Gastroesophageal sphincter (tissue), 4 donors: ENCODE results near the gene UBE2Z. TPM values are rescaled to one million over a fixed set of nuclear protein-coding genes. Genes with fewer than 3 reads are reported as not detected.

Experiments used
- ATAC-seq: fragments of 150-250 bp; one replicate; pipeline ENCODE4 v1.9.1; 2016; ENCODE audit warnings: mild to moderate bottlenecking, moderate library complexity
- H3K27ac ChIP-seq, 4 donors: fragments of 200-600 bp; sonication (generic) in 3 of 4; 1 replicate in 3 of 4; 2 replicates in 1 of 4; pipeline ENCODE4 v1.5.1; 2016 to 2019
- H3K27me3 ChIP-seq: fragments of 200-600 bp; sonication (generic); one replicate; pipeline ENCODE4 v1.5.1; 2019
- H3K36me3 ChIP-seq, 2 donors: fragments of 200-600 bp; sonication (generic); one replicate each; pipeline ENCODE4 v1.5.1; 2019; ENCODE audit warnings: control low read depth in 1 of 2
- H3K4me1 ChIP-seq, 3 donors: fragments of 200-600 bp; sonication (generic); 1 replicate in 2 of 3; 2 replicates in 1 of 3; pipeline ENCODE4 v1.5.1; 2016 to 2019; ENCODE audit warnings: control low read depth in 2 of 3
- H3K4me3 ChIP-seq, 2 donors: fragments of 200-600 bp; sonication (generic); one replicate each; pipeline ENCODE4 v1.5.1; 2019; ENCODE audit warnings: mild to moderate bottlenecking in 1 of 2, moderate library complexity in 1 of 2
- H3K9me3 ChIP-seq, 3 donors: fragments of 200-600 bp; sonication (generic); one replicate each; pipeline ENCODE4 v1.5.1; 2017 to 2019; ENCODE audit warnings: control low read depth in 2 of 3
- CTCF ChIP-seq, 4 experiments: fragments of 200-600 bp in 2 of 4; fragments of 450-650 bp in 2 of 4; sonication (generic) in 1 of 4; IDR thresholded peaks; one replicate each; pipeline ENCODE4 v1.5.1; 2017 to 2019; ENCODE audit warnings: antibody characterized with exemption in 4 of 4, mild to moderate bottlenecking in 2 of 4, moderate library complexity in 2 of 4
- EP300 ChIP-seq: sonication (generic); formaldehyde crosslinking; IDR thresholded peaks from one replicate; pipeline ENCODE4 v1.6.1; 2017; ENCODE audit warnings: antibody characterized with exemption, mild to moderate bottlenecking
- POLR2A ChIP-seq, 2 donors: fragments of 450-650 bp; IDR thresholded peaks; one replicate each; pipeline ENCODE4 v1.6.1; 2017; ENCODE audit warnings: antibody characterized with exemption in 2 of 2, mild to moderate bottlenecking in 2 of 2, moderate library complexity in 1 of 2
- POLR2AphosphoS5 ChIP-seq: sonication (generic); formaldehyde crosslinking; IDR thresholded peaks from one replicate; pipeline ENCODE4 v1.6.1; 2017; ENCODE audit warnings: antibody characterized with exemption
- WGBS, 2 donors: methylation state at CpG; one replicate each; pipeline ENCODE4 v1.1.5; 2018; ENCODE audit warnings: low coverage in 1 of 2; 5-methylcytosine and 5-hydroxymethylcytosine counted together
- total RNA-seq, 4 donors: library from RNA; depleted of rRNA; stranded (reverse); fragments of >200 nt; gene quantifications; one replicate each; pipeline ENCODE4 v1.1.0, GENCODE V29; 2016

Gene UBE2Z
- total RNA-seq, 4 donors from 2014 or later: 52.1 to 73.7 (median 60.4) TPM

GRCh38 chr17:48873696-48874443 lies 34.3 kb upstream of the UBE2Z start:
- H3K4me3 ChIP-seq: no peak overlapping the region
- no peak for TF ChIP-seq CTCF (IDR thresholded peaks at IDR 0.05)
- TF ChIP-seq POLR2AphosphoS5: no peak
- no peak for TF ChIP-seq POLR2A (IDR thresholded peaks at IDR 0.05)
- peak overlapping the region in 3 of 4 donors; percentile 53 to 69 (median 57) for H3K27ac ChIP-seq
- H3K36me3 ChIP-seq: no peaks in the 10 kb centered on the region
- H3K27me3 ChIP-seq: peaks cover 16% of the 10 kb centered on the region
- ATAC-seq: no peak
- 67 to 69% methylated on average over 3 to 4 of the region's 5 CpGs for WGBS, 2 donors
- H3K9me3 ChIP-seq: no peaks in the 10 kb centered on the region
- peaks cover 0 to 25% (median 5%) of the 10 kb centered on the region in 3 donors for H3K4me1 ChIP-seq

- Histone ChIP-seq H3K4me3 (no peak overlapping the region), H3K27ac (no peak overlapping the region), H3K27me3 (peaks cover 31% of the 10 kb centered on the region), H3K4me1 (peaks cover 0 to 8% (median 0%) of the 10 kb centered on the region in 3 donors), H3K36me3 (no peaks in the 10 kb centered on the region), H3K9me3 (no peaks in the 10 kb centered on the region)
- TF ChIP-seq POLR2AphosphoS5 (no peak), CTCF (IDR thresholded peaks at IDR 0.05) (peak; percentile 86 to 94 (median 88)), EP300 (no peak), POLR2A (IDR thresholded peaks at IDR 0.05) (no peak)
- WGBS, 2 donors: 11 to 18% methylated on average over 9 to 12 of the region's 12 CpGs
- ATAC-seq: peak; percentile 74
These were observed 29.0 kb upstream of the UBE2Z start for GRCh38 chr17:48878920-48879898.

- WGBS, 2 donors: 61 to 100% methylated on average over 1 to 2 of the region's 2 CpGs
- Histone ChIP-seq H3K9me3 (no peaks in the 10 kb centered on the region), H3K4me1 (peaks cover 0 to 15% (median 0%) of the 10 kb centered on the region in 3 donors), H3K4me3 (no peak overlapping the region), H3K36me3 (no peaks in the 10 kb centered on the region), H3K27me3 (peaks cover 24% of the 10 kb centered on the region), H3K27ac (no peak overlapping the region)
- ATAC-seq: no peak
- TF ChIP-seq POLR2AphosphoS5 (no peak), POLR2A (IDR thresholded peaks at IDR 0.05) (no peak), EP300 (no peak), CTCF (IDR thresholded peaks at IDR 0.05) (no peak)
These were observed 25.9 kb upstream of the UBE2Z start for GRCh38 chr17:48882272-48882671.

GRCh38 chr17:48883171-48883570 lies 25.0 kb upstream of the UBE2Z start:
- Histone ChIP-seq H3K27me3 (peaks cover 15% of the 10 kb centered on the region), H3K4me3 (no peak overlapping the region), H3K9me3 (no peaks in the 10 kb centered on the region), H3K27ac (no peak overlapping the region), H3K36me3 (no peaks in the 10 kb centered on the region), H3K4me1 (peaks cover 0 to 15% (median 0%) of the 10 kb centered on the region in 3 donors)
- ATAC-seq: no peak
- TF ChIP-seq CTCF (IDR thresholded peaks at IDR 0.05): no peak
- no peak for TF ChIP-seq POLR2A (IDR thresholded peaks at IDR 0.05)
- TF ChIP-seq EP300: no peak
- no peak for TF ChIP-seq POLR2AphosphoS5
- 43 to 48% methylated on average over 4 to 8 of the region's 10 CpGs for WGBS, 2 donors
